Limb (tissue), 2 donors: ENCODE results near the gene SPATA46.
"Not testable (repeated sequence)": the region's sequence is repeated elsewhere in the genome, so short reads cannot be mapped to it uniquely, and the experiment has no call there.

ENCODE experiments used
- DNase-seq, 2 donors: peaks; one replicate each; pipeline ENCODE4 v3.0.0-alpha.2; 2016; ENCODE audit errors: extremely low spot score in 2 of 2

SPATA46 gene

GRCh38 chr1:162376691-162377090 is at the start of gene SPATA46:
Gene SPATA46 (minus strand): TSS chr1:162376854. CDS start chr1:162376790, 64 bp downstream.
- DNase-seq = no peak

GRCh38 chr1:162422662-162423375 is 46.2 kb upstream of the SPATA46 start:
- no peak for DNase-seq

- DNase-seq = no peak
These were observed 44.9 kb upstream of the SPATA46 start for GRCh38 chr1:162421258-162422164.

GRCh38 chr1:162420120-162420519 is 43.5 kb upstream of the SPATA46 start:
- DNase-seq = no peak

GRCh38 chr1:162419450-162419931 is 42.8 kb upstream of the SPATA46 start:
- not testable (repeated sequence) for DNase-seq

GRCh38 chr1:162418584-162418983 is 41.9 kb upstream of the SPATA46 start:
- not testable (repeated sequence) for DNase-seq

GRCh38 chr1:162417650-162418049 is 41.0 kb upstream of the SPATA46 start:
- no peak for DNase-seq

GRCh38 chr1:162416909-162417308 is 40.3 kb upstream of the SPATA46 start:
- no peak for DNase-seq

- DNase-seq = no peak
These were observed 39.6 kb upstream of the SPATA46 start for GRCh38 chr1:162416215-162416614.

GRCh38 chr1:162412002-162412401 is 35.3 kb upstream of the SPATA46 start, which contains the start of gene SH2D1B:
Gene SH2D1B (minus strand): TSS chr1:162412136. CDS start chr1:162412016, 120 bp downstream.
- DNase-seq = no peak

- no peak for DNase-seq
These were observed 30.9 kb upstream of the SPATA46 start for GRCh38 chr1:162407539-162407938.

- DNase-seq = no peak
These were observed 30.2 kb upstream of the SPATA46 start for GRCh38 chr1:162406811-162407210.

- no peak for DNase-seq
These were observed 29.1 kb upstream of the SPATA46 start for GRCh38 chr1:162405800-162406199.

- no peak for DNase-seq
These were observed 28.0 kb upstream of the SPATA46 start for GRCh38 chr1:162404550-162405160.

- no peak for DNase-seq
These were observed 24.2 kb upstream of the SPATA46 start for GRCh38 chr1:162400790-162401355.

- no peak for DNase-seq
These were observed 22.4 kb upstream of the SPATA46 start for GRCh38 chr1:162398999-162399580.

GRCh38 chr1:162397943-162398560 is 21.4 kb upstream of the SPATA46 start:
- no peak for DNase-seq

- no peak for DNase-seq
These were observed 20.4 kb upstream of the SPATA46 start for GRCh38 chr1:162397039-162397448.

GRCh38 chr1:162396201-162396906 is 19.7 kb upstream of the SPATA46 start:
- no peak for DNase-seq
